ENCODE data around the gene P4HB.

The P4HB gene

DNA sequence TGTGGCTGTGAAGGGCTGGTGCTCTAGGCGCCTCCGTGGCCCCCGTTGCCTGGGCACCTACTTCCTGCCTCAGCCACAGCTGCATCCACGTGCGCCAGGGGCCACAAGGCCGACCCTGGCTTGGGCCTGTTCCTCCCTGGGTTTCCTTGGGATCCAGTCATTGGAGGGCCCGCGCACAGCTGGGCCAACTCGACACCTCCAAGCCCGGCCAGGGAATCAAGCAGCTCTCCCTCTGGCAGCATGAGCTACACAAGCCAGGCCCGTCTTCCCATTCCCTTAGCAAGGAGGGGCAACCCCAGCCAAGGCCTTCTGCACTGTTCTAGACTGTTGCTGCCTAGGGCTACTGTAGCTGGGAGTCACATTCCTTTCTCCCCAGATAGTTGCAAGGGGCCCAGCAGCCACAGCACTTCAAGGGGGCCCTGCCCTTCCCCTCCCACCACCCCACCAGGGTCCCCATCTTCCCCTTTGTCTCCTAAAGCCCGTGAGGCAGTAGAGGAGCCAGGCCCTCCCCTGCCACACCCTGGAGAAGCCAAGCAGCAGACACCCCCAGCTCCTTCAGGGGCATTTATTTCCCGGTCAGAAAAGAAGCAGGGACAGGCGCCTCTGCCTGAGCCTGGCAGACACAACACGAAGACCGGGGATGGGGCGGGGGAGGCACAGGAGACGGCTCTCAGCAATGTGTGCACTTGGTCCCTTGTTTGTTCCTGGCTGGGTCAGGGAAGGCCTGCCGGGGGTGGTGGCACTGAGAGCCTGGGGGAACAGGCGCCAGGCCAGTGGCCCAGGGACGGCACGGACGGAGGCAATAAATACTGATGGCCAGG is 7.0 kb upstream of the P4HB start:
- DNase-seq = peak; percentile 73

DNA sequence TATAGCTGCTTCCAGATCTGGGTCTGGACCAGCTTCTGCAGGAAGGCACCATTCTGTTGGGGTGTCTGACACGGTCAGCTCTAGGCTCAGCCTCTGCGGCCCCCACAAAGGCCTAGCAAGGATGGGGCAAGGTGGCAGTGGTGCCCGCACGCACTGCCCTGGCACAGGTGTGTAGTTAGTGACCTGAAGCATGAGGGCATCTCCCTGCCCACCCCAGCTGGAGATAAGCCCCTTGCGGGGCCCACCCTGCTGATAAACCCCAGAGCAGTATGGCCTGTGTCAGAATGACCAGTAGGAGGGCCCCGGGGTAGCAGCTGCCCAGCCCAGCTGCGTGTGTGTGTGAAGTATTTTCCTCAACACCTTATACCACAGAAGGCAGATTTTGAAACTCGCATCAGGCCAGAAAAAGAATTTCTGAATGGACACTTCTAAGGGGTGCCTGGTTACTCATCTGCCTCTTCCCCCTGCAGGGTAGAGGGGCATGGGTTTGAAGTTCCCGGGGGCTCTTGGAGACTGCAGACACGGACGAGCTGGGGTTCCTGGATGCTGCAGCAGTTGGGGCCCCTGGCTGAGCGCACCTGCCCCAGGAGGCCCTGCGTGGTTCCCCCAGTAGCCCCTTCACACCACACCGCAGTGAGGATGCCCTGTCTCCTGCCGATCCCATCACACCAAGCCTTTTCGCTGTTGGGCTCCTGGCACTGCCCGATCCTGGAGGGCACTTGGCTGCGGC is 6.3 kb upstream of the P4HB start:
- DNase-seq = peak; percentile 69

DNA sequence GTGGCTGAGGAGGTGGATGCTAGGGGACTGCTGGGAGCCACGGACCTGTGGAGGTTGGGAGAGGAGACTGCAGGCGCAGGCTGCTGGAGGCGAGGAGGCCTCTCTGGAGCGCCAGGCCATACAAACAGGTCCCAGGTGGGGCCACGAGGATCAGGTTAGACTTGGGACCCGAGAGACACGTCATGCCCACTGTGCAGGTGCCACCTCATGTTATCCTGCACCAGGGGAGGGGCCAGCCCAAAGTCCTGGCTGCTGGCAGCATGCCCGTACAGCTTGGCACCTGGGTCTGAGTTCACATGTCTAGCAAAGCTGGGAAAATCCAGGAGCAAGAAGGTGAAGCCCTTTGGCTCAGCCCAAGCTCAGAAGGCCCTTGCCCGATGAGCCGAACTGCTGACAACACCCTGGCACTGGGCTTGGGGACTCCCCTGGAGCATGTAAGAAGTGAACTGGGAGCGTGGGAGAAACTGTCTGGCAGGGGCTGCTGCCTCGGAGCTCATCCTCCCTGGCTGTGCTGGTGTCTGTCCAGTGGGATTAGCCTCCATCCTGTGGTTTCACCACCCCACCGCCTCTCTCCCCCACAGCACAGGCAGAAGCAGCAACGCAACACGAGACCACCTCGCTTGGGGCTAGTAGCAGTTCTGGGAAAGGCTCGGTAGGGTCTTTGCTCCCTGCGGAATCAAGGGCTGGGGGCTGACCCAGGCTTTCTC is 5.6 kb upstream of the P4HB start:
- peak; percentile 73 for DNase-seq

GRCh38 chr17:81865358-81865732 is 5.0 kb upstream of the P4HB start:
- DNase-seq = no peak

DNA sequence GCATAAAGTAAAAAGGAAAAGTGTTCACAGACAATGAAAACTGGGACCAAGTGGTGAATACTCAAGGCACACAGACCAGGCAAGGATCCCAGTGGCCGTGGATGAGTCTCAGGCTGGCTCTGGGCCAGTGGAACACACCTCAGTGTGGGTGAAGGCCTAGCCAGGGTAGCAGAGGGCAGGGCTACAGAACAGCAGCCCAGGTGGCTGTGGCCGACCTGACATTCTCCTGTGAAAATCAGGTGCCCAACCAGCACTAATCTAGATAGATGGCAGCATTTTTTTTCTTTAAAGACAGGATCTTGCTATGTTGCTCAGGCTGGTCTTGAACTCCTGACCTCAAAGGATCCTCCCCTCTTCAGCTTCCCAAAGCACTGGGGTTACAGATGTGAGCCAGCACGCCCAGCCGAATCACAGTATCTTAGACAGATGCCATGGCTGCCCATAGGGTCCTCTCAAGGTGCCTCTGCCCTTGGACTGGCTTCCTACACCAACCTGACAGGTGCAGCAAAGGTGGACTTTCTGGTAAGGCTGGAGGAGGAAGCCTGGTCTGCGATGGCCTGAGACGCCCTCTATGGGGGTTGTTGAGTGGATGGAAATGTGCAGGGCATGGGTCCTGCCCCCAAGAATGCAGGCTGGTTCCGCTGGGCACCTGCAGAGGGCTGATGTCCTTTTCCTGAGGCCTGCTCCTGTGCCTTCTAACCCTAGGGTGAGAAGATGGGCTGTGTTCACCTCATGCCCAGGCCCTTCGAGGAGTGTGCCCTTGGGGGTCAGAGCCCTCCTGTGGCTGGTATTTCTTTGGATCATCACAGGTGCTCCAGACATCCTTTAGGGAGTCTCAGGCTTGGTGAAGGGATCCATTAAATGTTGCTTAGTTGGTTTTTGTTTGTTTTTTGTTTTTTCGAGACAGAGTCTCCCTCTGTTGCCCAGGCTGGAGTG is 3.8 kb upstream of the P4HB start:
- no peak for DNase-seq

GRCh38 chr17:81863123-81863675 is 2.9 kb upstream of the P4HB start:
- no peak for DNase-seq

GRCh38 chr17:81860756-81861568 is 627 bp upstream of the P4HB start:
- DNase-seq = peak; percentile 100

GRCh38 chr17:81858967-81859905 is 1.1 kb downstream of the P4HB start:
- DNase-seq = no peak

DNA sequence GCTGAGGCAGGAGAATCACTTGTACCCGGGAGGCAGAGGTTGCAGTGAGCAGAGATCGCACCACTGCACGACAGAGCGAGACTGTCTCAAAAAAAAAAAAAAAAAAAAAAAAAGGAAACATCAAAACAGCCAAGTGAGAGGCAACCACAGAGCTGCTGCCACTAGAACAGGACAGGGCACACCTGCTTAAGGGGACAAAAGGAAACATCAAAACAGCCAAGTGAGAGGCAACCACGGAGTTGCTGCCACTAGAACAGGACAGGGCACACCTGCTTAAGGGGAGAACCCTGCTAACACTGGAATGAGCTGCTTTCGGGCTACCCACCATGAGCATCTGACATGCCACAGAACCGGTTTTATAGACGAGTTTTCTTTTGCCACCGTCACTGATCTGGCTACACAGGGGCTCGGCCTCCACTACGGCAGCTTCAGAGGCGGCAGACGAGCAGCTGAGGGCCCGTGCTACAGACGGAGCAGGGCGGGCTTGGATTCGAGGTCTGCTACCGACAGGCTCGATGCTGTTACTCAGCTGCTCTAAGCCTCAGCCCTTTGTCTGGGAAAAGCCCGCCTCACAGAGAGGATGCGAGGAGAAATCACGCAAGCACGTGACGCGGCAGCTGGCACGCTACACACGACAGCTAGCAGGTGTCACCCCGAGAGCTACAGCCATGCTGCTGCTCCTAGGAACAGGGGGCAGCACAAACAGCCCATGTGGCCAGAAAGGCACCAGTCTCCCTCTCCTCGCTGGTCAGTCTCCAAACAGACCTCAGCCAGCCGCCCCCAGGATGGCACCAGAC is 2.0 kb downstream of the P4HB start:
- DNase-seq = no peak

DNA sequence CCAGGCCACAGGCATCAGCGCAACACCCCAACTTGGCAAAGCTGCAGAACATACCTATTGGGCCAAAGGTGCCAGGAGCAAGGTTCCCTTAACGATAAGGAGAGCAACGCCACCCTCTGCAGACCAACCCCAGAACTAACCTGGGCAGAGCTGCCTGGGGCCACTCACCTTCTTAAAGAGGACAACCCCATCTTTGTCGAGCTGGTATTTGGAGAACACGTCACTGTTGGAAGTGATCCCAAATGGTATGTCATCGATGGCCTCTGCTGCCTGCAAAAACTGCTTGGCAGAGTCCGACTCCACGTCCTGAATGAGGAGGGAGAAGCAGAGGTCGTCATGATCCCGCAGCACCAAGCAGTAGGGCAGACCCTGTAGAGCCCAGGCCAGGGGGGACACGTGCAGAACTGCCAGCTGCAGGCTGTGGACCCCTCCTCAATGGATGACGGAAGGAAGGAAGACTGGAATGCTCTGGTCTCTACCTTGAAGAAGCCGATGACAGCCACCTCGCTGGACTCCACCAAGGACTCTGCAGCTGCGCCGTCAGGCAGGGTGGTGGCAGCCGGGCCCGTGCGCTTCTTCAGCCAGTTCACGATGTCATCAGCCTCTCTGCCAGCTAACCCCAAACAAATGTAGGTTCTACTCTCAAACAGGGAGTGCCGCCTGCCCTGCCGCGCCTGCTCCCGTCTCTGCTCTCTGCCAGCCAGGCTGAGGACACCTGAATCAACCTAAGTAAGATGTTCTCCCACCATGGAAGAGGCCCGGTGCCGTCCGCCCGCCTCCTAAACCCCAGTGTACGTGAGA is 5.2 kb downstream of the P4HB start:
- DNase-seq = no peak

DNA sequence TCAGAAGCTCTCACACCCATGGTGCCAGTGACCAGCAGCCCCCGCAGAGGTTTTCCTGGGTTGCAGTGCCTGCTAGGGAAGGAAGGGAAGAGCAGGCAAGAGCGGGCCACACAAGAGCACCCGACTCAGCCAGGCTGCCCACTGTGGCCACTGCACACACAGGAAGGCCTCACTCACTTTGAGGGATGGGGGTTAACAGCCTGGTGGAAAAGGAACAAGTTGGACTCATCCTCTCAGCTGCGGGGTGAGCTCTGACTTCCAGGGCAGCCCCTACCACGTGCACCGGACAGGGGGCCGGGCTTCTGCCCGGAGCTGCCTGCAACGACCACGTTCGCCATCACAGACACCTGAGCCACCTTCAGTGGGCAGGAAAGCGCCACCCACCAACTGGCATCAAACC is 8.1 kb downstream of the P4HB start:
- no peak for DNase-seq

- DNase-seq = no peak
Measured at GRCh38 chr17:81851423-81851822, 8.9 kb downstream of the P4HB start.

GRCh38 chr17:81849457-81849856 is 10.9 kb downstream of the P4HB start:
- DNase-seq = no peak

- no peak for DNase-seq
Measured at GRCh38 chr17:81846743-81847689, 13.3 kb downstream of the P4HB start.

DNA sequence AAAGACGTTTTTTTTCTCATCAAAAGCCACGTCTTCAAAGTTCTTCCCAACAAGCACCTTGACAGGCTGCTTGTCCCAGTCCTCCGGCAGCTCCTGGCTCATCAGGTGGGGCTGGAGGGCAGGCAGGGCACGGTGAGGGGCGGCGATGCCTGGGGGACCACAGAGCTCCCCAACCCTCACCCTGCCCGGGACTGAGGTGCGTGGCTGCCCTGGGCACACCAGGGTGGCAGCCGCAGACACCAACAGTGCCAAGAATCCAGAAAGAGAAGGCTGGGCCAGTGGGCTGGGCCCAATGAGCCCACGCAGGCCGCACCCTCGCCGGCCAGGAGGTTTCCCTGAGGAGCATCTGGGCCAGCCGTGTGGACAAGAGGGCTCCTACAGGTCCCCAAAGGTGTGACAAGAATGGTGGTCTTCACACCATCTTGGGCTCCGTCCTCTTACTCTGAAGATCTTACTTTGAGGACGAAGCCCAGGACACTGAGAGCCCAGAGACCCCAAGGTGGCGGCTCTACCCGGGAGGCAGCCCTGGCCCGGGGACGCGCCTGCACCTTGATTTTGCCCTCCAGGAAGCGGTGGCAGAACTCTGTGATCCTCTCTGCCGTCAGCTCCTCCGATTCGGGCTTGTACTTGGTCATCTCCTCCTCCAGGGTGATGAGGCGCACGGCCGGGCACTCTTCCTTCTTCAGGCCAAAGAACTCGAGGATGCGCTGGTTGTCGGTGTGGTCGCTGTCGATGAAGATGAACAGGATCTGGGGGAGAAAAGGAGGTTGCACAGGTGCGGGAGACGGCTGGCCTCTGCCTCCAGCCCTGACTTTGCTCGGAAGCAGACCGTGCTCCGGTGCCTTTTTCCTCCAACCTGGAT is 14.2 kb downstream of the P4HB start:
- DNase-seq = no peak

DNA sequence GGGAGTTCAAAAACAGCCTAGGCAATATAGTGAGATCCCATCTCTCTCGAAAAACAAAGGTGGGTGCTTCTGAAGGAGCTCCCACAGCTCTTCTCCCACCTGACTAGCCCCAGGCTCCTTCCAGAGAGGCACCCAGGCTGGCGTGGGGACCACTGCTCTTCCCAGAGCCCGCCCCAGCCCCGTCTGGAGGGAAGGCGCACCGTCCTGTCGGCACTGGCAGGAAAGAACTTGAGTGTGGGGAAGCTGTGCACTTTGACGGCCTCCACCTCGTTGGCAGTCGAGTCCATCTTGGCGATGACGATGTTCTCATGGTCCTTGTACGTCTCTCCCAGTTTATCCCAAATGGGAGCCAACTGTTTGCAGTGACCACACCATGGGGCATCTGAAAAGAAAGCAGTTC is 15.0 kb downstream of the P4HB start:
- no peak for DNase-seq

Measured in activated CD8-positive, alpha-beta memory T cell treated with anti-CD3 and anti-CD28 coated beads, Interleukin-2, amount 50 U/mL, for 48 hours (primary cell).